ENCODE measurements around the gene SYT14.
"Not testable (repeated sequence)": the region's sequence is repeated elsewhere in the genome, so short reads cannot be mapped to it uniquely, and the experiment has no call there.

The SYT14 gene

GRCh38 chr1:210027994-210028393 lies 90.0 kb downstream of the SYT14 start:
- no peak for DNase-seq (ENCODE audit: low spot score)
- TF ChIP-seq CTCF (IDR thresholded peaks at IDR 0.05; ENCODE audit: extremely low read depth, missing control alignments), result no peak

GRCh38 chr1:210031473-210031872 lies 93.5 kb downstream of the SYT14 start:
- DNase-seq (ENCODE audit: low spot score), result no peak
- TF ChIP-seq CTCF (IDR thresholded peaks at IDR 0.05; ENCODE audit: extremely low read depth, missing control alignments), result no peak

DNA sequence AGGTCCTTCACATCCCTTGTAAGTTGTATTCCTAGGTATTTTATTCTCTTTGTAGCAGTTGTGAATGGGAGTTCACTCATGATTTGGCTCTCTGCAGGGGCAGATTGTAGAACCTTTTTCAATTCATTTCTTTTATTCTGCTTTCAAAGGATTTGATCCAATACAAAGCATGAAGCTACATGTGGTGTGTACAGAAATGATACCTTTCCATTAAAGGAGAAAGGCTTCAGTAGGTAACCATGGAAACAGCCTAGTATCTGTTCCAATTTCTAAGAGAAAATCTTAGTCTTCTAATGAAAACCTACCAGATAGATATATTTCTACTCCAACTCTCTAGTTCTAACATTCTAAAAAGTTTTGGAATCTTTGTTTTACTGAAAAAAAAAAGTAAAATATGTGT lies 105.0 kb downstream of the SYT14 start:
- no peak for DNase-seq (ENCODE audit: low spot score)
- TF ChIP-seq CTCF (IDR thresholded peaks at IDR 0.05; ENCODE audit: extremely low read depth, missing control alignments), result no peak

DNA sequence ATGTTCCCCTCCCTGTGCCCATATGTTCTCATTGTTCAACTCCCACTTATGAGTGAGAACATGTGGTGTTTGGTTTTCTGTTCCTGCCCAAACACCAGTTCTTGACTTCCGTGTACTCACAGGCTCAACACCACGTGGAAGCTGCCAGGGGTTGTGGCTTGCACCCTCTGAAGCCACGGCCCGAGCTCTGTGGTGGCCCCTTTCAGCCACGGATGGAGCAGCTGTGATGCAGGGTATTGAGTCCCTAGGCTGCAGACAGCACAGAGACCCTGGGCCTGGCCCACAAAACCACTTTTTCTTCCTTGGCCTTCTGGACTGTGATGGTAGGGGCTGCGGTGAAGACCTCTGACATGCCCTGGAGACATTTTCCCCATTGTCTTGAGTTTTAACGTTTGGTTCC lies 111.6 kb downstream of the SYT14 start:
- no peak for TF ChIP-seq CTCF (IDR thresholded peaks at IDR 0.05; ENCODE audit: extremely low read depth, missing control alignments)
- DNase-seq (ENCODE audit: low spot score), result no peak

DNA sequence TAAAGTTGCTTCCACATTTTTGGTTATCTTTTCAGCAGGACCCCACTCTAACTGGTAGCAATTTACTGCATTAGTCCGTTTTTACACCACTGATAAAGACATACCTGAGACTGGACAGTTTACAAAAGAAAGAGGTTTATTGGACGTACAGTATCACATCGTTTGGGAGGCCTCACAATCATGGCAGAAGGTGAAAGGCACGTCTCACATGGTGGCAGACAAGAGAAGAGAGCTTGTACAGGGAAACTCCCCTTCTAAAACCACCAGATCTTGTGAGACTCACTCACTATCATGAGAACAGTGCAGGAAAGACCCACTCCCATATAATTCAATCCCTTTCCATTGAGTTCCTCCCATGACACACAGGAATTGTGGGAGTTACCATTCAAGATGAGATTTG lies 112.5 kb downstream of the SYT14 start:
- DNase-seq (ENCODE audit: low spot score), result not testable (repeated sequence)

GRCh38 chr1:210053126-210053525 lies 115.1 kb downstream of the SYT14 start:
- no peak for DNase-seq (ENCODE audit: low spot score)
- TF ChIP-seq CTCF (IDR thresholded peaks at IDR 0.05; ENCODE audit: extremely low read depth, missing control alignments), result no peak

DNA sequence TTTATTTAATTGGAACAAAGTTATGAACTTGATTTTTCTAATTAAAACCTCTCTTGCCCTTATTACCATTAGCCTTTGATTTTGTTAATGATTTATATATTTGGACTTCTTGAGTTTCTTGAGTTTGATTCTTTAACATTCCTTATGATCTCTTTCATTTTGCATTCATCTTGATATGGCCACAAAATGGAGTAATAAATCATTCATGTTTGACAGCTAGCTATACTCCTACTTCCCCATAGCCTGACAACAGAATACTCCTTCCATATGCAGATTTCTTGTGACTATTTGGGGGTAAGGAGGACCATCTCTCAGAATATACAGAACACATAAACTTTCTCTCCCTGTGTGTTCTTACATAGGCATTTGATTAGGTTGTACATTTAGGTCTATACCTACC lies 119.6 kb downstream of the SYT14 start:
- DNase-seq (ENCODE audit: low spot score), result no peak
- TF ChIP-seq CTCF (IDR thresholded peaks at IDR 0.05; ENCODE audit: extremely low read depth, missing control alignments), result no peak

DNA sequence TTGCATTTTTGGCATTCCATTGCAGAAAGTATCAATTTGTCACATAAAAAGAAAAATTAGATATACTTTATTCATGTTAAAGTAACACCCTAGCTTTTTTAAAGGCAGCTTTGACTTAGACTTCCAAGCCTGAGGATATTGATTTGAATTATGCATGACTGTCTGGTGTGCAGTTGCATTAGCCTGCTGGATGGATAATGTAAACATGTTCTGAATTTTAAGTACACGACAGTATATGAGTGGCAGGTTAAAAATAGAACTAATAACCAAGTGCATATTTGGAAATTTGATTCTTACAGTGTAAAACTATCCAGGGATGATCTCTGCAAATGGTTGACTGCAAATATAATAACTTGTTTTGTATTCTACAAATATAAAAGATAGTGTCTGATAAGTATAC lies 124.0 kb downstream of the SYT14 start:
- no peak for TF ChIP-seq CTCF (IDR thresholded peaks at IDR 0.05; ENCODE audit: extremely low read depth, missing control alignments)
- DNase-seq (ENCODE audit: low spot score), result no peak

Measured in GM20000 (cell line).